Keratinocyte (primary cell): Measurements from ENCODE around the gene AUH. TPM values are rescaled to one million over a fixed set of nuclear protein-coding genes. Genes with fewer than 3 reads are reported as not detected.

Experiments used
- DNase-seq: peaks from one replicate; pipeline ENCODE4 v3.0.0-alpha.2; 2011; ENCODE audit warnings: low read depth, missing footprints, low spot score
- FAIRE-seq: peaks from 2 replicates; lab custom pipeline; 2011; peaks lifted over from hg19 to GRCh38; lab: Jason Lieb, UNC
- H2AFZ ChIP-seq: 2 replicates; pipeline ENCODE4 v1.6.0; 2012; ENCODE audit warnings: low read length, control low read depth, inconsistent platforms; ENCODE audit not compliant: control insufficient read depth
- H3K27ac ChIP-seq: 2 replicates; pipeline ENCODE4 v1.5.1; 2011; ENCODE audit warnings: low read length; ENCODE audit not compliant: control insufficient read depth, insufficient read depth
- H3K27me3 ChIP-seq: 3 replicates; pipeline ENCODE4 v1.6.0; 2011; ENCODE audit warnings: low read length; ENCODE audit not compliant: control insufficient read depth, insufficient read depth; ENCODE audit errors: extremely low read depth
- H3K36me3 ChIP-seq, 2 experiments: 2 replicates in 1 of 2; 3 replicates in 1 of 2; pipeline ENCODE4 v1.5.1; 2011; ENCODE audit warnings: low read length in 2 of 2, mild to moderate bottlenecking in 1 of 2; ENCODE audit not compliant: control insufficient read depth in 2 of 2, insufficient read depth in 2 of 2; ENCODE audit errors: extremely low read depth in 1 of 2
- H3K4me1 ChIP-seq: 3 replicates; pipeline ENCODE4 v1.5.1; 2011; ENCODE audit warnings: low read length; ENCODE audit not compliant: control insufficient read depth, insufficient read depth; ENCODE audit errors: extremely low read depth
- H3K4me2 ChIP-seq: 3 replicates; pipeline ENCODE4 v1.6.0; 2011; ENCODE audit warnings: low read depth, low read length; ENCODE audit not compliant: control insufficient read depth, insufficient read depth; ENCODE audit errors: extremely low read depth
- H3K4me3 ChIP-seq, 3 experiments: fragments of 200-600 bp in 1 of 3; sonication (generic) in 1 of 3; 2 replicates in 2 of 3; 3 replicates in 1 of 3; pipeline ENCODE4 v1.5.1; 2011 to 2016; ENCODE audit warnings: low read length in 3 of 3, mild to moderate bottlenecking in 3 of 3, control low read depth in 2 of 3, inconsistent platforms in 1 of 3, low read depth in 1 of 3, mixed read lengths in 1 of 3, mixed run types in 1 of 3, moderate library complexity in 1 of 3; ENCODE audit not compliant: control insufficient read depth in 2 of 3, insufficient read depth in 2 of 3; ENCODE audit errors: extremely low read depth in 1 of 3
- H3K79me2 ChIP-seq: 2 replicates; pipeline ENCODE4 v1.6.0; 2012; ENCODE audit warnings: low read length; ENCODE audit not compliant: control insufficient read depth, insufficient read depth
- H3K9ac ChIP-seq: 3 replicates; pipeline ENCODE4 v1.6.0; 2011; ENCODE audit warnings: low read length; ENCODE audit not compliant: control insufficient read depth, insufficient read depth; ENCODE audit errors: extremely low read depth
- H3K9me1 ChIP-seq: 3 replicates; pipeline ENCODE4 v1.6.0; 2011; ENCODE audit warnings: low read length; ENCODE audit not compliant: control insufficient read depth, insufficient read depth; ENCODE audit errors: extremely low read depth
- H3K9me3 ChIP-seq: 2 replicates; pipeline ENCODE4 v1.5.1; 2012; ENCODE audit warnings: low read depth, low read length; ENCODE audit not compliant: control insufficient read depth
- H4K20me1 ChIP-seq: 3 replicates; pipeline ENCODE4 v1.6.0; 2011; ENCODE audit warnings: low read length; ENCODE audit not compliant: control insufficient read depth, insufficient read depth; ENCODE audit errors: extremely low read depth
- EZH2 ChIP-seq: IDR thresholded peaks from one replicate; pipeline ENCODE4 v1.6.1; 2012; ENCODE audit warnings: inconsistent platforms, mild to moderate bottlenecking, low read length, moderate library complexity
- dilution Hi-C: fragments of 300-500 bp; cut with MboI; formaldehyde crosslinking; loops from one replicate; pipeline ENCODE4 v1.7.0; 2020; ENCODE audit warnings: low sequenced_read_pairs; ENCODE audit not compliant: extremely low pct_ligation_motif_present
- polyA plus RNA-seq, 5 experiments: library from polyadenylated mRNA; depleted of rRNA in 3 of 5; stranded (reverse) in 3 of 5; stranded (forward) in 1 of 5; unstranded in 1 of 5; fragments of >200 nt; gene quantifications; 1 replicate in 1 of 5; 2 replicates in 3 of 5; 3 replicates in 1 of 5; pipeline versions ENCODE4 v1.2.1 to v1.2.3, GENCODE V29; 2011 to 2012; ENCODE audit warnings: missing spikeins in 2 of 5, low read depth in 1 of 5, low replicate concordance in 1 of 5
- TF ChIP-seq, protein P1 (sequence below), 3 experiments: IDR thresholded peaks in 1 of 3; conservative IDR thresholded peaks in 1 of 3; optimal IDR thresholded peaks in 1 of 3; 2 replicates in 2 of 3; 3 replicates in 1 of 3; pipeline versions ENCODE3 to v1.5.1; 2011; ENCODE audit warnings: low read length in 3 of 3, mild to moderate bottlenecking in 3 of 3, moderate library complexity in 2 of 3, control low read depth in 1 of 3, inconsistent platforms in 1 of 3; ENCODE audit not compliant: insufficient read depth in 2 of 3; ENCODE audit errors: extremely low read depth in 1 of 3

The AUH gene
- polyA plus RNA-seq, 1 donor (not counting 4 experiments of a cell fraction or from before 2014, with no cell fraction given) = 5.5 TPM

DNA sequence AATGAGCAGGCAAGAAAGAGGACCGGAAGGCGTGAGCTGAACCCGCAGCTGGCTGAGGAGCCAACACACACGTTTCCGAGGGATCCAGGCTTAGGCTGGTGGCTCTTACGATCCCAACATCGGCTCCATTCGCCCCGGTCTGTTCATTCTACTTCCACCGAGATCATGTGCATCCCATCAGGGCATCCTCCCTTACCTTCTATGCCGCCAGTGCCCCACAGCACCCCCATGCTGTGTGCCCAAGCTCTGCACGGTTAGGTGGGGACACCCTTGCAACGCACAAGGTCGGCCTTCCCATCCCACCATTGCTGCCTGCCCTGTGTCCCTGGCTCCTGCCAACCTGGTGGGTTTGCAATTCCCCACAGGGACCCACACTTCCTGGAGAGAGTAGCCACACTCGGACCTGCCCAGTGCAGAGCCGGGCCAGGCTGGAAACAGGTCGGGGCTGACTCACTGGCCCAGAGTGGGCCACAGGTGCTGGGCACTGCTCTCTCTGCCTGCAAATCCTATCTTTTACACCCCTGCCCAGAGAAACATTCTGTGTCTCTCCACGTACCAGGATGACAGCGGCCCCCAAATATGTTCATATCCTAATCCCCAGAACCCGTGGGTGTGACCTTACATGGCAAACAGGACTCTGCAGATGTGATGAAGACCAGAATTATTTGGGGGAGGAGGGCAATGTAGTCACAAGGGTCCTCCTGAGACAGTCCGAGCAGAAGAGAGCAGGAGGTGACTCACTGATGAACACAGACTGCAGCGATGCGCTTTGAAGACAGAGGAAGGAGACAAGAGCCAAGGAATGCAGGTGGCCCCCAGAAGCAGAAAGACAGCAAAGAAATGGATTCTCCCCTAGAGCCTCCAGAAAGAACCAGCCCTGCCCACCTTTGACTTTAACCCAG is 182.2 kb downstream of the AUH start:
- dilution Hi-C loops = no loop called here
- no peaks in the 10 kb centered on the region for H3K36me3 ChIP-seq
- peaks cover 4% of the 10 kb centered on the region for H3K9me1 ChIP-seq
- H2AFZ ChIP-seq = no peak overlapping the region
- H3K9me3 ChIP-seq = no peaks in the 10 kb centered on the region
- TF ChIP-seq EZH2 = no peak
- TF ChIP-seq, protein P1, sequence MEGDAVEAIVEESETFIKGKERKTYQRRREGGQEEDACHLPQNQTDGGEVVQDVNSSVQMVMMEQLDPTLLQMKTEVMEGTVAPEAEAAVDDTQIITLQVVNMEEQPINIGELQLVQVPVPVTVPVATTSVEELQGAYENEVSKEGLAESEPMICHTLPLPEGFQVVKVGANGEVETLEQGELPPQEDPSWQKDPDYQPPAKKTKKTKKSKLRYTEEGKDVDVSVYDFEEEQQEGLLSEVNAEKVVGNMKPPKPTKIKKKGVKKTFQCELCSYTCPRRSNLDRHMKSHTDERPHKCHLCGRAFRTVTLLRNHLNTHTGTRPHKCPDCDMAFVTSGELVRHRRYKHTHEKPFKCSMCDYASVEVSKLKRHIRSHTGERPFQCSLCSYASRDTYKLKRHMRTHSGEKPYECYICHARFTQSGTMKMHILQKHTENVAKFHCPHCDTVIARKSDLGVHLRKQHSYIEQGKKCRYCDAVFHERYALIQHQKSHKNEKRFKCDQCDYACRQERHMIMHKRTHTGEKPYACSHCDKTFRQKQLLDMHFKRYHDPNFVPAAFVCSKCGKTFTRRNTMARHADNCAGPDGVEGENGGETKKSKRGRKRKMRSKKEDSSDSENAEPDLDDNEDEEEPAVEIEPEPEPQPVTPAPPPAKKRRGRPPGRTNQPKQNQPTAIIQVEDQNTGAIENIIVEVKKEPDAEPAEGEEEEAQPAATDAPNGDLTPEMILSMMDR (optimal IDR thresholded peaks at IDR 0.05 in 1 of 3, IDR thresholded peaks at IDR 0.05 in 1 of 3, conservative IDR thresholded peaks at IDR 0.05 in 1 of 3; ENCODE audit: extremely low read depth in 1 of 3, insufficient read depth in 2 of 3, low read length in 3 of 3) = peak in 1 of 3 experiments; percentile 0
- peaks cover 38% of the 10 kb centered on the region for H3K4me1 ChIP-seq
- no peaks in the 10 kb centered on the region for H4K20me1 ChIP-seq
- H3K79me2 ChIP-seq = no peaks in the 10 kb centered on the region
- H3K27me3 ChIP-seq = peaks cover 11% of the 10 kb centered on the region
- H3K9ac ChIP-seq = no peak overlapping the region
- no peak overlapping the region for H3K4me2 ChIP-seq
- DNase-seq = no peak
- no peak overlapping the region for H3K4me3 ChIP-seq
- no peak for FAIRE-seq
- no peak overlapping the region for H3K27ac ChIP-seq

DNA sequence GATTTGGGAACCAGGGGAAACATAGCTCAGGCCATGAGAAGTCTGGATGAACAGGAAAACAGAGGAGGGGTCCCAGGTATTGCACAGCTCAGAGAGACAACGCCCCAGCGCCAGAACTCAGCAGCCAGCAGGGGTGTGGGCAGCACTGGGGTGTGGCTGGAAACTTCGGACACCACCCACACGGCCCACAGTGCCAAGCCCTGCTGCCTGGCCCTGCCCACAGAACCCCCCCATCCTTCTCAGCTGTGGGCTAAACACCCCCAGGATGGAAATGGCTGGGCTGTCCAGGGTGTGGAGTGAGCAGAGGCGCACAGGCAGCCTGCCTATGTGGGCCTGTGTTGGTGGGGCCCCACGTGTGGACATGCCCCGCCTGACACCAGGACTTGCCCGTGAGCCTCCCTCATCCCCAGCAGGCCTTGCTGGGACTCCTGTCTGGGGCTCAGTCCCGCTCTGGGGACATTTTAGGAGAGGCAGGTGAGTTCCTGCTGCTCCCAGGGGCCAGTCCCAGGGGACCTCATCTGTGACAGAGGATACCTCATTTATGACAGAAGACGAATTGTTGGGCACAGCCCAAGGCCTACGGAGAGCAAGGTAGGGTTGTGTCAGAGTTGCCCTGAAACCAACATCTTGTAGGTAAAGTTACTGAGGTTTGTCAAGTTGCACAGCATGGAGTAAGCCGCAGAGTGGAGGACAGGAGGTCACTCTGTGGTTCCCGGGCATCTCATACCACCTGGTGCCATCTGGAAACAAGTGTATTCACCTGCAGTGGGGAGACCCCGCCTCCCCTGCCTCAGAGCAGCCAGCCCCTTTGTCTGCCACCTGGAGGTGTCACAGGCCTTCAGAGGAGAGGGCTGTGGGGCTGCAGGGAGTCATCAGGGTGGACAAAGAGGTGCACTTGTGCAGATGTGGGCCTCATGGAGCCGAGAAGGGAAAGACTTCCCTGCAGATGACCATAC is 183.2 kb downstream of the AUH start:
- Histone ChIP-seq H3K4me3 (peak overlapping the region in 1 of 3 experiments; percentile 6), H3K27ac (peak overlapping the region; percentile 63), H3K9me1 (peaks cover 4% of the 10 kb centered on the region), H3K79me2 (no peaks in the 10 kb centered on the region), H3K27me3 (peaks cover 11% of the 10 kb centered on the region), H3K9me3 (no peaks in the 10 kb centered on the region), H3K4me2 (peak overlapping the region; percentile 80), H3K36me3 (no peaks in the 10 kb centered on the region), H3K4me1 (peaks cover 38% of the 10 kb centered on the region), H3K9ac (peak overlapping the region; percentile 53), H4K20me1 (no peaks in the 10 kb centered on the region), H2AFZ (no peak overlapping the region)
- DNase-seq (no peak), FAIRE-seq (no peak)
- TF ChIP-seq, protein P1 (optimal IDR thresholded peaks at IDR 0.05 in 1 of 3, IDR thresholded peaks at IDR 0.05 in 1 of 3, conservative IDR thresholded peaks at IDR 0.05 in 1 of 3; ENCODE audit: extremely low read depth in 1 of 3, insufficient read depth in 2 of 3, low read length in 3 of 3) = no peak
- TF ChIP-seq EZH2 = no peak
- dilution Hi-C loops = no loop called here
